Small intestine (tissue), 7 donors: ENCODE measurements around the gene CACNA1S. TPM values are rescaled to one million over a fixed set of nuclear protein-coding genes. Genes with fewer than 3 reads are reported as not detected.
A peak's percentile ranks its signal among the peaks of the same experiment; 100 is the strongest.

ENCODE experiments used
- DNase-seq, 2 donors: peaks; one replicate each; pipeline versions ENCODE4 v3.0.0 to v3.0.0-alpha.2; 2013
- FAIRE-seq: peaks from 2 replicates; lab custom pipeline; 2012; peaks lifted over from hg19 to GRCh38; lab: Jason Lieb, UNC
- H3K27ac ChIP-seq, 3 donors: one replicate each; pipeline ENCODE4 v1.5.1; 2013; ENCODE audit warnings: low read length in 2 of 3, mild to moderate bottlenecking in 2 of 3, control low read depth in 1 of 3, inconsistent platforms in 1 of 3, low read depth in 1 of 3, moderate library complexity in 1 of 3
- H3K27me3 ChIP-seq, 3 donors: one replicate each; pipeline ENCODE4 v1.6.1; 2013; ENCODE audit warnings: low read length in 3 of 3, inconsistent platforms in 1 of 3; ENCODE audit not compliant: control insufficient read depth in 3 of 3, insufficient read depth in 3 of 3
- H3K36me3 ChIP-seq, 3 donors: one replicate each; pipeline ENCODE4 v1.6.1; 2013; ENCODE audit warnings: low read length in 3 of 3, inconsistent platforms in 1 of 3, low read depth in 1 of 3, mild to moderate bottlenecking in 1 of 3, moderate library complexity in 1 of 3; ENCODE audit not compliant: control insufficient read depth in 3 of 3, insufficient read depth in 2 of 3
- H3K4me1 ChIP-seq, 3 donors: one replicate each; pipeline ENCODE4 v1.6.1; 2013; ENCODE audit warnings: low read length in 2 of 3, inconsistent platforms in 1 of 3, low read depth in 1 of 3, mild to moderate bottlenecking in 1 of 3, moderate library complexity in 1 of 3; ENCODE audit not compliant: control insufficient read depth in 3 of 3, insufficient read depth in 2 of 3
- H3K4me3 ChIP-seq, 3 donors: one replicate each; pipeline ENCODE4 v1.5.1; 2013; ENCODE audit warnings: low read length in 3 of 3, control low read depth in 1 of 3, inconsistent platforms in 1 of 3, low read depth in 1 of 3, mild to moderate bottlenecking in 1 of 3, moderate library complexity in 1 of 3
- H3K9me3 ChIP-seq, 2 donors: one replicate each; pipeline ENCODE4 v1.6.1; 2013; ENCODE audit warnings: low read depth in 1 of 2, low read length in 1 of 2; ENCODE audit not compliant: control insufficient read depth in 2 of 2, insufficient read depth in 1 of 2
- WGBS, 3 donors: extraction: QIAGEN DNeasy Blood & Tissue Kit; methylation state at CpG; one replicate each; pipeline ENCODE4 v1.1.7; 2013; 5-methylcytosine and 5-hydroxymethylcytosine counted together
- polyA plus RNA-seq, 4 donors: library from polyadenylated mRNA; stranded (reverse) in 3 of 4; unstranded in 1 of 4; fragments of 200-250 nt in 3 of 4; fragments of 120-200 nt in 1 of 4; gene quantifications; one replicate each; pipeline versions ENCODE4 v1.2.1 to v1.2.3, GENCODE V29; 2013
- donor health status: healthy with polysubstance abuse.
- donor health status: control.
- donor health status: control.
- donor health status: Bipolar disorder and iron deficiency.
- donor health status: healthy.

The CACNA1S gene
- polyA plus RNA-seq, 4 donors = 0.01 to 0.24 TPM; not detected in 2

DNA sequence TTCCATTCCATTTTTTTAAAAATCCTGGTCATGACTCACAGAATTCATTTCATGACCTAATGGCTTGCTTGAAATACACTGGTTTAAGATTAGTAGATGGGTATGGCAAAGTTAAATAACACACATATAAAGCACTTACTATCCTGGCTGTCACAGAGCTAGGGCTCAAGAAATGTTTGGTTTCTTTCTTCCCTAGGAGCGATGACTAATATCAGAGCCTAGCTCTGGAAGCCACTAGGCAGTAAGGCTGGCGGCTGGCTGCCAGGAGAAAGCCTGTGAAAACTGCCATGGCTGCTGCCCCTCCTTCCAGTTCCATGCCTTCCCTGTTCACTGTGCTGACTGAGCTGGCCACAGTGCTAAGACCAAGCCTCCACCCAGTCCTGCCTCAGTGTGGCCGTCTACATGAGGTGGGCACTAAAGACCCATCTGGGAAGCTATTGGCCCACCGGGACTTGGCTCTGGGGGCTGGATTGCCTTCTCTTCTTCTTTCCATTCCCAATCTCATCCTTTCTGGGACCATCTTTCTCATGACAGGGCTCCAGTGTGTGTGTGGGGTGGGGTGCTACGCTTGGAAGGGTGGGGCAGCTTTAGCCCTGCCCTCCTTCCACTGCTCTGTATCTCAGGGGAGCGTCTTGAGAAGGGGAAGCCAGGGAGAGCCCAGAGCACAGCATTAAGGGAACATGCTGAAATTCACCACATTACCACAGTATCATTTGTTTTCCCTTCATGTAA, 25.5 kb upstream of the CACNA1S start:
- Histone ChIP-seq H3K27ac (no peak overlapping the region), H3K36me3 (peaks cover 0 to 82% (median 2%) of the 10 kb centered on the region in 3 donors), H3K4me3 (no peak overlapping the region), H3K9me3 (no peaks in the 10 kb centered on the region), H3K4me1 (no peaks in the 10 kb centered on the region), H3K27me3 (no peaks in the 10 kb centered on the region)
- FAIRE-seq (no peak), DNase-seq (no peak)
- WGBS, 3 donors = 78 to 89% (median 82%) methylated on average over 6 of the region's 6 CpGs

DNA sequence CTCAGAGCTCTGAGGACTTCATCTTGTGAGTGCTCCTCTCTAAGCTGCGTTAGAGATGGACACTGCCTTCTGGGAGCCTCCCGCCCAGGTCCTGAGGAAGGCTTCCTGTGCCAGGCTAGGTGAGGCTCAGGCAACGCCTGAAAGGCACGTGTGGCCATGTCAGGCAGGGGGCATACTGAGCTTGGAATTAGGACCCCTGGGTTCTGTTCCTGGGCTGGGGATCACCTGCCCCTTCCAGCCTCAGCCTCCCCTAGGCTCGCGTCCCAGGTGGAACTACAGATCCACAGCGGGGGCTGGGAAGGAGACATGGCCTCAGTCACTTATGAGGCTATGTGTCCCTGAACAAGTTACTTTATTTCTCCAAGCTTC, 24.8 kb upstream of the CACNA1S start:
- Histone ChIP-seq H3K36me3 (peaks cover 0 to 75% (median 2%) of the 10 kb centered on the region in 3 donors), H3K4me3 (no peak overlapping the region), H3K27ac (peak overlapping the region in 1 of 3 donors; percentile 12), H3K9me3 (no peaks in the 10 kb centered on the region), H3K27me3 (no peaks in the 10 kb centered on the region), H3K4me1 (no peaks in the 10 kb centered on the region)
- no peak for DNase-seq
- no peak for FAIRE-seq
- 94 to 99% (median 96%) methylated on average over 7 of the region's 7 CpGs for WGBS, 3 donors

DNA sequence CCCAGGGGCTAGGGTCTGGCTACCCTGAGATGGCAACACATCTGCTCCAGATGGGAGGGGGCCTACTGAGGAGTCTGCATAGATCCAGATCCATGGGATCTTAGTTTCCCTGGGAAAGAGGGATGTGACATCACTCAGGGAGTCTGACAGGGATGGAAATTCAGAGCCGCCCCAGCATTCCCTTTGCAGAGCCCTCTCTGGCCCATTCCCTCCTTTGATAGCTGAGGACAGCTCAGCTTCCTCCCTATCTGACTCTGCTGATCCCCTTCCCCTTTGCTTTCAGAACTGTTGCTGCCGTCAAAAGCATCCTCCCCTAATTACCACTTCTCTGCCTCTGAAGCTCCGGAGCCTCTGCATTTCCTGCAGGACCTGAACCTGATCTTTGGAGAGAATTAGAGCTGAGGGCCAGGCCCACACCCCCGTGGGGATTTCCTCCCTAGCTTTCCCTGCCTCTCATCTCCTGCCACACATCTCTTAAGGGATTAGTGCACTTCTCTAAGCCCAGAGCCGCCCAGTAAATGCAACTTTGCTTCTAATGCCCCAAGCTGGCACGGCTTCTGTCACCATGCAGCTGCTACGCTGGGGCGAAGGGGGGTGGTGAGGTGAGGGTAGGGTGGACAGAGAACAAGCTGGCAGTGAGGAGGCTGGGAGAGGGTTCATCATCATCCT, 24.3 kb upstream of the CACNA1S start:
- H3K27me3 ChIP-seq = no peaks in the 10 kb centered on the region
- no peaks in the 10 kb centered on the region for H3K4me1 ChIP-seq
- H3K27ac ChIP-seq = no peak overlapping the region
- WGBS, 3 donors = 83 to 90% (median 88%) methylated on average over 8 of the region's 8 CpGs
- FAIRE-seq (no peak), DNase-seq (no peak)
- no peaks in the 10 kb centered on the region for H3K9me3 ChIP-seq
- H3K4me3 ChIP-seq = no peak overlapping the region
- peaks cover 0 to 70% (median 2%) of the 10 kb centered on the region in 3 donors for H3K36me3 ChIP-seq

DNA sequence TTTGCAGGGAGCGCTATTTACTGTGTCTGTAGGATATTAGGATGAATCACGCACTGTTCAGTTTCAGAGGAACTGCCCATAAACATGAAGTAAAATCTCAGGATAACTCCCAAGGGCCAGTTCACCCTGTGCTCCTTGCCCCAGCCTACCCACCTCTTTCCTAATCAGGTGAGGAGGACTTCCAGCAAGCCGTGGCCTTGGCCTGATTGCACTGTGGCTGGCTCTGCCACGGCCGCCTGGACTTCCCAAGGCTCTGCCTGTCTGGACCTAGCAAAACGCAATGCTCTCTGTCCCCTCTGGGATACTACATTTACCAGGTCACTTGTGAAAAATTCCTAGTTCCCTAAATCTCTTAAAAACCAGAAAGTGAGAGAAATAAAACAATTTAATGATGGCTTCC, 22.2 kb upstream of the CACNA1S start:
- Histone ChIP-seq H3K4me1 (no peaks in the 10 kb centered on the region), H3K4me3 (no peak overlapping the region), H3K27me3 (no peaks in the 10 kb centered on the region), H3K36me3 (peaks cover 0 to 49% (median 2%) of the 10 kb centered on the region in 3 donors), H3K9me3 (no peaks in the 10 kb centered on the region), H3K27ac (no peak overlapping the region)
- DNase-seq = no peak
- WGBS, 3 donors = 80 to 92% (median 88%) methylated on average over 6 of the region's 6 CpGs
- FAIRE-seq = no peak

DNA sequence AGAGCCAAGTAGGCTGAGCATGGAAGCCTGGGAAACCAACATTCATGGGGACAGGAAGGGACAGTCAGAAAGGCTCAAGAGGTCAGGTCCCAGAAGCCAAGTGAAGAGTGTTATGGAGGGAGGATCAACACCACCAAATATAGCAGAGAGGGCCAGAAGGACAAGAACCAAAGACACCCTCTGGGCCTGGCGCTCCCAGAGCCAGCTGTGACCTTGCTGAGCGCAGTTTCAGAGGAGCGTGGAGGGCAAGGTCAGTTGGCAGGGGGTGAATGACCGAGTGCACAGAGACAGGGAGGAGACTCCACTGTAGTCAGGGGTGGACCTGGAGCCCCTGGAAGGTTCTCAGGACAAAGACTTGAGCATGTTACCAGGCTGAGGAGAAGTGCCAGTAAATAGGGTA, 19.2 kb upstream of the CACNA1S start:
- no peak for DNase-seq
- peaks cover 0 to 6% (median 0%) of the 10 kb centered on the region in 3 donors for H3K4me1 ChIP-seq
- FAIRE-seq = no peak
- no peak overlapping the region for H3K27ac ChIP-seq
- H3K4me3 ChIP-seq = no peak overlapping the region
- peaks cover 0 to 25% (median 2%) of the 10 kb centered on the region in 3 donors for H3K36me3 ChIP-seq
- H3K27me3 ChIP-seq = no peaks in the 10 kb centered on the region
- no peaks in the 10 kb centered on the region for H3K9me3 ChIP-seq
- WGBS, 3 donors = 63 to 71% (median 66%) methylated on average over 4 of the region's 4 CpGs

DNA sequence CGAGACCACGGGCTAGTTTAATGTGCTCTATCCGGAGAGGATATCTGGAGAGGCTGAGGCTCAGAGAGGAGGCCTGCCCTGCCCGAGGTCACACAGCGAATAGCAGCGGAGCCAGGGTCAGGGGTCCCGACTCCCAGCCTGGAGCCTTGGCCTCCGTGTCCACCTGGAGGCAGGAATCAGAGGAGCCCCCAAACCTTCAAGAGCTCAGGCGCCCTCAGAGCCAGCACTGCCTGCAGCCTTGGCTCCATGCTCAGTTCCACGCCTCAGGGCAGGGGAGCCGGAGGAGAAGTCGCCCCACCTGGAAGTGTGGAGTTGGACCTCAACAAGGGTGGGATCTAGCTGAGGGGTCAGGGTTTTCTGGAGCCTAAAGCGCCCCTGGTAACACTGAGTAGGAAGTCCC, 16.7 kb upstream of the CACNA1S start:
- no peak overlapping the region for H3K4me3 ChIP-seq
- 93 to 94% (median 93%) methylated on average over 13 of the region's 13 CpGs for WGBS, 3 donors
- FAIRE-seq (no peak), DNase-seq (no peak)
- H3K9me3 ChIP-seq = no peaks in the 10 kb centered on the region
- peaks cover 0 to 4% (median under 1%) of the 10 kb centered on the region in 3 donors for H3K27me3 ChIP-seq
- H3K27ac ChIP-seq = no peak overlapping the region
- peaks cover 0 to 6% (median 0%) of the 10 kb centered on the region in 3 donors for H3K4me1 ChIP-seq
- H3K36me3 ChIP-seq = peaks cover 0 to under 1% (median 0%) of the 10 kb centered on the region in 3 donors

DNA sequence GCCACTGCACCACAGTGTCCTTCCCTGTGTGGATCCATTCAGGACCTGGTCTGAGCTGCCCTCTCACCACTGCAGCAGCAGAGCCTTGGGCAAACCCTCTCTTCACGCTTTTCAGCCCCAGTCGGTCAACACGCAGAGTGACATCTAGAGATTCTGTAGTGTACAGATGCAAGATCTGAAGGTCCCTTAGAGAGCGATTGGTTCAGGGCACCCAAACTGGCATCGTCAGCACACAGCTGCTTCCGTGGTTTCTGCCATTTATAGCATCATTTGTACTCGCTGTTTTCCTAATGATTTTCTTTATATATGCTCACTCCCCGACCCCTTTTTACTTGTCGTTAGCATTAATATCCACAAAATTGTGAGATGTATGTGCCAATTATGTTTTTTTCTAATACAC, 16.2 kb upstream of the CACNA1S start:
- FAIRE-seq = no peak
- WGBS, 3 donors = 78 to 95% (median 87%) methylated on average over 9 of the region's 9 CpGs
- Histone ChIP-seq H3K36me3 (no peaks in the 10 kb centered on the region), H3K4me3 (no peak overlapping the region), H3K27me3 (peaks cover 0 to 5% (median 4%) of the 10 kb centered on the region in 3 donors), H3K4me1 (peaks cover 0 to 6% (median 0%) of the 10 kb centered on the region in 3 donors), H3K27ac (no peak overlapping the region), H3K9me3 (no peaks in the 10 kb centered on the region)
- no peak for DNase-seq

DNA sequence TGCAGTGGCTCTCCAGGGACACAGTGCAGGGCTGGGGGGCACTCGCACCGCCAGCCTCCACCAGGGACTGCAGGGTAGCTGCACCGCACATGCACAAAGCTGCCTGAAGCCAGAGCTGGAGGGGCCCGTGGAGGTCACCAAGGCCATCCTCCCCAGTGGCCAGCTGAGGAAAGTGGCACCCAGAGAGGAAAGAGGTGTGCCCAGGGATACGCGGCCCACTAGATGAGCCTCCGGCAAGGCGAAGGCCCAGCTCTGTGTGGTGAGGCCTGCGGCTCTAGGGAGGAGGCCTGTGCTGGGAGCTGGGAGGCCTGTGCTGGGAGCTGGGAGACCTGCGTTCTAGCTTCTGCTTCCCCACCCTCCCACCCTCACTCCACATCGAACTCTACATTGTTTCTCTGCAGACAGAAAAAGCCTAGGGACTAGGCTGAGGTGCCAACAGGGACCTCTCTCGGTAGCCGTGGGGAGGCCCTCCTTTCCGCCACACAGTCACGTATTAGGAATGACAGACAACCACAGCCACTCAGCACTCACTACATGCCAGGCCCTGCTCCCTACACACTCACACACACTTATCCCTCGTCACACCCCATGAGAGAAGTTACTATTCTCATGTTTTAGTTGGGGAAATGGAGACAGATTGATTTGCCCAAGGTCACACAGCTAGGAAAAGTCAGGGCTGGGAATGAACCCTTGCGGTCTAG, 15.7 kb upstream of the CACNA1S start:
- no peak overlapping the region for H3K4me3 ChIP-seq

More for the DNA sequence above, 15.7 kb upstream of the CACNA1S start:
- WGBS, 3 donors = 91 to 96% (median 93%) methylated on average over 16 to 17 of the region's 17 CpGs
- H3K27me3 ChIP-seq = peaks cover 0 to 5% (median 4%) of the 10 kb centered on the region in 3 donors
- H3K9me3 ChIP-seq = no peaks in the 10 kb centered on the region
- H3K4me1 ChIP-seq = peaks cover 0 to 6% (median 0%) of the 10 kb centered on the region in 3 donors
- H3K27ac ChIP-seq = no peak overlapping the region
- DNase-seq (no peak), FAIRE-seq (no peak)
- no peaks in the 10 kb centered on the region for H3K36me3 ChIP-seq
